Measurements from ENCODE around the gene MYDGF.
"Not testable (repeated sequence)": the region's sequence is repeated elsewhere in the genome, so short reads cannot be mapped to it uniquely, and the experiment has no call there.

The MYDGF gene

GRCh38 chr19:4669723-4670480 is at the start of gene MYDGF:
Gene MYDGF, minus strand, starts transcription at chr19:4670342. Its CDS starts 8 bp downstream, at chr19:4670334.
- Mint-ChIP-seq H3K27me3 (no peaks in the 10 kb centered on the region), H3K4me3 (peak within 1 kb of the TSS; percentile 91), H3K4me1 (peaks cover 14% of the 10 kb centered on the region), H3K9me3 (no peaks in the 10 kb centered on the region), H3K36me3 (peaks cover 3% of the 10 kb centered on the region), H3K27ac (peak within 1 kb of the TSS; percentile 82)

- H3K4me3 Mint-ChIP-seq: no peak overlapping the region
- H3K9me3 Mint-ChIP-seq: peaks cover under 1% of the 10 kb centered on the region
- H3K27me3 Mint-ChIP-seq: peaks cover under 1% of the 10 kb centered on the region
- H3K27ac Mint-ChIP-seq: no peak overlapping the region
- peaks cover 21% of the 10 kb centered on the region for H3K4me1 Mint-ChIP-seq
- peaks cover 5% of the 10 kb centered on the region for H3K36me3 Mint-ChIP-seq
Observed at GRCh38 chr19:4719499-4719866, 49.3 kb upstream of the MYDGF start.

- peaks cover 20% of the 10 kb centered on the region for H3K4me1 Mint-ChIP-seq
- H3K27ac Mint-ChIP-seq: no peak overlapping the region
- peaks cover 5% of the 10 kb centered on the region for H3K36me3 Mint-ChIP-seq
- no peak overlapping the region for H3K4me3 Mint-ChIP-seq
- no peaks in the 10 kb centered on the region for H3K9me3 Mint-ChIP-seq
- H3K27me3 Mint-ChIP-seq: no peaks in the 10 kb centered on the region
Observed at GRCh38 chr19:4717966-4718701, 48.0 kb upstream of the MYDGF start.

- Mint-ChIP-seq H3K27me3 (no peaks in the 10 kb centered on the region), H3K36me3 (peaks cover 5% of the 10 kb centered on the region), H3K9me3 (no peaks in the 10 kb centered on the region), H3K27ac (no peak overlapping the region), H3K4me3 (no peak overlapping the region), H3K4me1 (peaks cover 16% of the 10 kb centered on the region)
Observed at GRCh38 chr19:4717191-4717965, 47.2 kb upstream of the MYDGF start.

- H3K4me1 Mint-ChIP-seq: peaks cover 6% of the 10 kb centered on the region
- H3K9me3 Mint-ChIP-seq: no peaks in the 10 kb centered on the region
- no peak overlapping the region for H3K27ac Mint-ChIP-seq
- H3K4me3 Mint-ChIP-seq: no peak overlapping the region
- peaks cover 3% of the 10 kb centered on the region for H3K36me3 Mint-ChIP-seq
- no peaks in the 10 kb centered on the region for H3K27me3 Mint-ChIP-seq
Observed at GRCh38 chr19:4715529-4716221, 45.5 kb upstream of the MYDGF start.

- H3K9me3 Mint-ChIP-seq: not testable (repeated sequence)
Observed at GRCh38 chr19:4715178-4715528, 45.0 kb upstream of the MYDGF start.

GRCh38 chr19:4714016-4714415 is 43.9 kb upstream of the MYDGF start:
- Mint-ChIP-seq H3K36me3 (peaks cover 1% of the 10 kb centered on the region), H3K27me3 (no peaks in the 10 kb centered on the region)

More at GRCh38 chr19:4715178-4715528, 45.0 kb upstream of the MYDGF start:
- H3K4me1 Mint-ChIP-seq, H3K36me3 Mint-ChIP-seq, H3K4me3 Mint-ChIP-seq, H3K27ac Mint-ChIP-seq, H3K27me3 Mint-ChIP-seq: not testable (repeated sequence)

GRCh38 chr19:4713384-4713951 is 43.3 kb upstream of the MYDGF start:
- Mint-ChIP-seq H3K4me1 (peaks cover 8% of the 10 kb centered on the region), H3K27ac (no peak overlapping the region), H3K4me3 (no peak overlapping the region), H3K27me3 (no peaks in the 10 kb centered on the region), H3K9me3 (no peaks in the 10 kb centered on the region), H3K36me3 (peaks cover 1% of the 10 kb centered on the region)

More at GRCh38 chr19:4714016-4714415, 43.9 kb upstream of the MYDGF start:
- Mint-ChIP-seq H3K27ac (no peak overlapping the region), H3K4me3 (no peak overlapping the region), H3K4me1 (peaks cover 5% of the 10 kb centered on the region), H3K9me3 (no peaks in the 10 kb centered on the region)

GRCh38 chr19:4712771-4713170 is 42.6 kb upstream of the MYDGF start:
- H3K9me3 Mint-ChIP-seq: no peaks in the 10 kb centered on the region
- peaks cover 11% of the 10 kb centered on the region for H3K4me1 Mint-ChIP-seq
- H3K36me3 Mint-ChIP-seq: peaks cover 1% of the 10 kb centered on the region
- H3K4me3 Mint-ChIP-seq: no peak overlapping the region
- H3K27ac Mint-ChIP-seq: no peak overlapping the region
- H3K27me3 Mint-ChIP-seq: no peaks in the 10 kb centered on the region

- Mint-ChIP-seq H3K27ac (no peak overlapping the region), H3K4me3 (no peak overlapping the region), H3K36me3 (peaks cover 1% of the 10 kb centered on the region), H3K9me3 (no peaks in the 10 kb centered on the region), H3K27me3 (no peaks in the 10 kb centered on the region), H3K4me1 (peaks cover 11% of the 10 kb centered on the region)
Observed at GRCh38 chr19:4711211-4711610, 41.1 kb upstream of the MYDGF start.

GRCh38 chr19:4710281-4710600 is 40.1 kb upstream of the MYDGF start:
- Mint-ChIP-seq H3K27me3 (no peaks in the 10 kb centered on the region), H3K4me3 (no peak overlapping the region), H3K9me3 (no peaks in the 10 kb centered on the region), H3K4me1 (peaks cover 11% of the 10 kb centered on the region), H3K36me3 (peaks cover 1% of the 10 kb centered on the region), H3K27ac (no peak overlapping the region)

GRCh38 chr19:4709440-4710280 is 39.5 kb upstream of the MYDGF start:
- Mint-ChIP-seq H3K27me3 (no peaks in the 10 kb centered on the region), H3K4me1 (peaks cover 11% of the 10 kb centered on the region), H3K9me3 (no peaks in the 10 kb centered on the region), H3K36me3 (peaks cover under 1% of the 10 kb centered on the region), H3K4me3 (peak overlapping the region; percentile 45), H3K27ac (peak overlapping the region; percentile 80)

- Mint-ChIP-seq H3K4me3 (no peak overlapping the region), H3K9me3 (no peaks in the 10 kb centered on the region), H3K27me3 (no peaks in the 10 kb centered on the region), H3K4me1 (peaks cover 11% of the 10 kb centered on the region), H3K36me3 (no peaks in the 10 kb centered on the region), H3K27ac (no peak overlapping the region)
Observed at GRCh38 chr19:4707956-4708650, 38.0 kb upstream of the MYDGF start.

- no peak overlapping the region for H3K4me3 Mint-ChIP-seq
- no peak overlapping the region for H3K27ac Mint-ChIP-seq
- no peaks in the 10 kb centered on the region for H3K36me3 Mint-ChIP-seq
- H3K27me3 Mint-ChIP-seq: no peaks in the 10 kb centered on the region
- H3K4me1 Mint-ChIP-seq: peaks cover 11% of the 10 kb centered on the region
- no peaks in the 10 kb centered on the region for H3K9me3 Mint-ChIP-seq
Observed at GRCh38 chr19:4707322-4707721, 37.2 kb upstream of the MYDGF start.
